ENCODE measurements around the gene SLC28A3. TPM values are rescaled to one million over a fixed set of nuclear protein-coding genes. Genes with fewer than 3 reads are reported as not detected.

SLC28A3 gene
- total RNA-seq, 4 donors from 2014 or later = 0.15 to 0.22 TPM; not detected in 2

- DNase-seq = peak; percentile 14
- Histone ChIP-seq H3K4me3 (replicated peaks in 1 of 3) (no peak overlapping the region), H3K36me3 (no peaks in the 10 kb centered on the region), H3K27ac (peak overlapping the region in 2 of 3 donors; percentile 34 to 56), H3K9me3 (no peaks in the 10 kb centered on the region), H3K27me3 (no peaks in the 10 kb centered on the region), H3K4me1 (peaks cover 42 to 43% of the 10 kb centered on the region in 2 donors)
- TF ChIP-seq CTCF (IDR thresholded peaks at IDR 0.05) (no peak), POLR2A (IDR thresholded peaks at IDR 0.05) (peak in 1 of 2 donors; percentile 19)
- intact Hi-C loops (cut with DNase I) = loop anchor here (5.0 kb wide), 1 partner anchor 52 kb away; no protein-coding TSS in a partner anchor
- WGBS, 2 donors = 42 to 43% methylated on average over 6 of the region's 6 CpGs
Observed at GRCh38 chr9:84230355-84231145, 110.0 kb downstream of the SLC28A3 start.

GRCh38 chr9:84229191-84229590 lies 111.4 kb downstream of the SLC28A3 start:
- Histone ChIP-seq H3K27ac (peak overlapping the region in 1 of 3 donors; percentile 43), H3K4me3 (replicated peaks in 1 of 3) (no peak overlapping the region), H3K27me3 (no peaks in the 10 kb centered on the region), H3K9me3 (no peaks in the 10 kb centered on the region), H3K36me3 (no peaks in the 10 kb centered on the region), H3K4me1 (peaks cover 42 to 43% of the 10 kb centered on the region in 2 donors)
- 76 to 85% methylated on average over 4 of the region's 4 CpGs for WGBS, 2 donors
- TF ChIP-seq POLR2A (IDR thresholded peaks at IDR 0.05) = no peak
- TF ChIP-seq CTCF (IDR thresholded peaks at IDR 0.05) = no peak
- no peak for DNase-seq
- intact Hi-C loops (cut with DNase I) = no loop called here

GRCh38 chr9:84228130-84228720 lies 112.3 kb downstream of the SLC28A3 start:
- DNase-seq = peak; percentile 23
- no peaks in the 10 kb centered on the region for H3K9me3 ChIP-seq
- H3K27me3 ChIP-seq = no peaks in the 10 kb centered on the region
- 14 to 15% methylated on average over 5 of the region's 5 CpGs for WGBS, 2 donors
- no peaks in the 10 kb centered on the region for H3K36me3 ChIP-seq
- intact Hi-C loops (cut with DNase I) = no loop called here
- H3K27ac ChIP-seq = peak overlapping the region in 2 of 3 donors; percentile 19 to 43
- TF ChIP-seq POLR2A (IDR thresholded peaks at IDR 0.05) (no peak), CTCF (IDR thresholded peaks at IDR 0.05) (no peak)
- no peak overlapping the region for H3K4me3 ChIP-seq (replicated peaks in 1 of 3)
- peaks cover 42 to 43% of the 10 kb centered on the region in 2 donors for H3K4me1 ChIP-seq

GRCh38 chr9:84226126-84226525 lies 114.4 kb downstream of the SLC28A3 start:
- Histone ChIP-seq H3K27ac (peak overlapping the region; percentile 16 to 84 (median 20)), H3K4me1 (peaks cover 39 to 41% of the 10 kb centered on the region in 2 donors), H3K4me3 (replicated peaks in 1 of 3) (no peak overlapping the region), H3K9me3 (no peaks in the 10 kb centered on the region), H3K27me3 (no peaks in the 10 kb centered on the region), H3K36me3 (no peaks in the 10 kb centered on the region)
- TF ChIP-seq CTCF (IDR thresholded peaks at IDR 0.05) = no peak
- TF ChIP-seq POLR2A (IDR thresholded peaks at IDR 0.05) = no peak
- intact Hi-C loops (cut with DNase I) = no loop called here
- peak; percentile 35 to 60 for DNase-seq
- WGBS, 2 donors = 59 to 65% methylated on average over 1 of the region's 1 CpG

Data from thyroid gland (tissue), 4 donors.